Astrocyte of the spinal cord (primary cell): Measurements from ENCODE around the gene ASPRV1.
"Not testable (repeated sequence)": the region's sequence is repeated elsewhere in the genome, so short reads cannot be mapped to it uniquely, and the experiment has no call there.

Source experiments
- DNase-seq: peaks from one replicate; pipeline ENCODE4 v3.0.0; 2011; ENCODE audit warnings: low read depth, low spot score
- H3K4me3 ChIP-seq: 2 replicates; pipeline ENCODE4 v1.5.1; 2011; ENCODE audit warnings: low read depth, mild to moderate bottlenecking, low read length, moderate library complexity
- CTCF ChIP-seq: IDR thresholded peaks from 2 replicates; pipeline ENCODE4 v1.5.1; 2012; ENCODE audit warnings: low read depth, mild to moderate bottlenecking, low read length, inconsistent platforms
- in situ Hi-C: cut with HindIII; loops from 2 replicates; pipeline ENCODE4 v1.10.0; 2017; ENCODE audit warnings: low sequenced_read_pairs

The ASPRV1 gene

GRCh38 chr2:70005752-70006446 lies 44.5 kb upstream of the ASPRV1 start:
- DNase-seq, result no peak
- no peak overlapping the region for H3K4me3 ChIP-seq
- no peak for TF ChIP-seq CTCF
- in situ Hi-C loops, result no loop called here

DNA sequence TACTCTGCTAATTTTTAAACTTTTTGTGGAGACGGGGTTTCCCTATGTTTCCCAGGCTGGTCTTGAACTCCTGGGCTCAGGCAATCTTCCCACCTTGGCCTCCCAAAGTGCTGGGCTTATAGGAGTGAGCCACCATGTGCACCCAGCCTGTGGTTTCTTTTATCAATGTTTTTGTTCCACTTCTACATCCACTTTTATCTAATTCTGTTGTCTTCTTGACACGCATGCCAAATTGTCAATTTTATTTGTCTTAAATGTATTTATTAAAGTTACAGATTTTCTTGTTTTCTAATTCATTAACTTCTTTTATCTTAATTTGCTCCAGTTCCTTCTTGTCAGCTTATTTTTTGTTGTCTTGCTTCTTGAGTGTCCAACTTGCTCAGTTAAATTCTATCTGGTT lies 43.8 kb upstream of the ASPRV1 start:
- no peak overlapping the region for H3K4me3 ChIP-seq
- in situ Hi-C loops, result no loop called here
- no peak for TF ChIP-seq CTCF
- no peak for DNase-seq

- no peak overlapping the region for H3K4me3 ChIP-seq
- DNase-seq, result no peak
- in situ Hi-C loops, result no loop called here
- TF ChIP-seq CTCF, result no peak
Measured at GRCh38 chr2:70003093-70003830, 41.8 kb upstream of the ASPRV1 start.

- no peak for TF ChIP-seq CTCF
- no peak overlapping the region for H3K4me3 ChIP-seq
- in situ Hi-C loops, result no loop called here
- DNase-seq, result no peak
Measured at GRCh38 chr2:70002241-70002899, 40.9 kb upstream of the ASPRV1 start.

DNA sequence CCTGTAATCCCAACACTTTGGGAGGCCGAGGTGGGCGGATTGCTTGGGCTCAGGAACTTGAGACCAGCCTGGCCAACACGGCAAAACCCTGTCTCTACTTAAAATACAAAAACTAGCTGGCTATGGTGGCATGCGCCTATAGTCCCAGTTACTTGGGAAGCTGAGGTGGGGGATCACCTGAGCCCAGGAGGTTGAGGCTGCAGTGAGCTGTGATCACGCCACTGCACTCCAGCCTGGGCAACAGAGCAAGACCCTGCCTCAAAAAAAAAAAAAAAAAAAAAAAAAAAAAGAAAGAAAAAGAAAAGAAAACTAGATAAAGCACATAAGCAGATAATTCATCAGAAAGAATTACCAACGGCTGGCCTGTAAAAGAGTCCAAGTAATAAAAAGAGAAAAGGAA lies 39.1 kb upstream of the ASPRV1 start:
- DNase-seq, H3K4me3 ChIP-seq, in situ Hi-C loops: not testable (repeated sequence)

DNA sequence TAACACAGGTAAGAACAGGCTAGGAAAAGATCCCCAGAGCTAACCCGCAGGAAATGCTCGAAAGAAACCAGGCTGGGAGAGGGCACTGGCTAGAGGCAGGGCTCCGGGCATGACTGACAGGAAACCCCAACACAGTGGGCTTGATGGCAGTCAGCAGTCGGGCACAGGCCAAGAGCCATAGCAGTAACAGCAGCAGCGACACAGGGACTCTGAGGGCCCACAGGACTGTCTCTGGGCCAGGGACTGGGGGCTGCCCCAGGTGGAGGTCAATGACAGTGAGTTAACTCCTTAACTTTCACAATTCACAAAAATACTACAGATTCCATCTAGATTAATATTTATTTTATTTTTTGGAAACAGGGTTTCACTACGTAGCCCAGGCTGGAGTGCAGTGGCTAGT lies 37.3 kb upstream of the ASPRV1 start:
- TF ChIP-seq CTCF, result no peak
- in situ Hi-C loops, result no loop called here

More for the DNA sequence above, 37.3 kb upstream of the ASPRV1 start:
- no peak for DNase-seq
- no peak overlapping the region for H3K4me3 ChIP-seq
